Measurements from ENCODE around the gene ARHGAP1. TPM values are rescaled to one million over a fixed set of nuclear protein-coding genes. Genes with fewer than 3 reads are reported as not detected.

Gene ARHGAP1
- total and polyA plus RNA-seq, 4 donors = 27.8 to 185 (median 123) TPM

- H3K4me1 ChIP-seq (ENCODE audit: control insufficient read depth in 1 of 2, insufficient read depth in 2 of 2, low read length in 2 of 2) = peaks cover 0 to 3% of the 10 kb centered on the region in 2 donors
- peaks cover 7 to 20% of the 10 kb centered on the region in 2 donors for H3K36me3 ChIP-seq (ENCODE audit: control insufficient read depth in 1 of 2, insufficient read depth in 2 of 2, low read length in 1 of 2)
- H3K4me3 ChIP-seq (ENCODE audit: low read length in 2 of 2) = no peak overlapping the region
- no peaks in the 10 kb centered on the region for H3K27me3 ChIP-seq (ENCODE audit: control insufficient read depth in 1 of 2, insufficient read depth in 2 of 2, low read length in 1 of 2)
- H3K9me3 ChIP-seq (ENCODE audit: control insufficient read depth, low read length) = no peaks in the 10 kb centered on the region
- ATAC-seq (ENCODE audit: low FRiP score) (no peak), DNase-seq (no peak)
- WGBS, 2 donors = 92 to 96% methylated on average over 30 to 31 of the region's 31 CpGs
- no peak overlapping the region for H3K27ac ChIP-seq (ENCODE audit: low read depth in 1 of 2, low read length in 2 of 2)
- intact Hi-C loops (cut with DNase I) = no loop called here
Observed at GRCh38 chr11:46705070-46705688, 4.8 kb upstream of the ARHGAP1 start.

GRCh38 chr11:46701078-46701654 is 747 bp upstream of the ARHGAP1 start:
- peaks cover 0 to 3% of the 10 kb centered on the region in 2 donors for H3K4me1 ChIP-seq (ENCODE audit: control insufficient read depth in 1 of 2, insufficient read depth in 2 of 2, low read length in 2 of 2)
- H3K27me3 ChIP-seq (ENCODE audit: control insufficient read depth in 1 of 2, insufficient read depth in 2 of 2, low read length in 1 of 2) = no peaks in the 10 kb centered on the region
- H3K9me3 ChIP-seq (ENCODE audit: control insufficient read depth, low read length) = no peaks in the 10 kb centered on the region
- H3K36me3 ChIP-seq (ENCODE audit: control insufficient read depth in 1 of 2, insufficient read depth in 2 of 2, low read length in 1 of 2) = peaks cover 7 to 20% of the 10 kb centered on the region in 2 donors
- DNase-seq (no peak), ATAC-seq (ENCODE audit: low FRiP score) (no peak)
- peak overlapping the region; percentile 76 to 87 for H3K4me3 ChIP-seq (ENCODE audit: low read length in 2 of 2)
- WGBS, 2 donors = 0 to 1% methylated on average over 29 of the region's 29 CpGs
- peak overlapping the region in 1 of 2 donors; percentile 85 for H3K27ac ChIP-seq (ENCODE audit: low read depth in 1 of 2, low read length in 2 of 2)
- intact Hi-C loops (cut with DNase I) = no loop called here

GRCh38 chr11:46698597-46698996 is 1.8 kb downstream of the ARHGAP1 start:
- peaks cover 0 to 3% of the 10 kb centered on the region in 2 donors for H3K4me1 ChIP-seq (ENCODE audit: control insufficient read depth in 1 of 2, insufficient read depth in 2 of 2, low read length in 2 of 2)
- no peak overlapping the region for H3K4me3 ChIP-seq (ENCODE audit: low read length in 2 of 2)
- no peaks in the 10 kb centered on the region for H3K9me3 ChIP-seq (ENCODE audit: control insufficient read depth, low read length)
- peak overlapping the region in 1 of 2 donors; percentile 25 for H3K27ac ChIP-seq (ENCODE audit: low read depth in 1 of 2, low read length in 2 of 2)
- DNase-seq = no peak
- 55 to 69% methylated on average over 1 of the region's 1 CpG for WGBS, 2 donors
- no peak for ATAC-seq (ENCODE audit: low FRiP score)
- peaks cover 4 to 8% of the 10 kb centered on the region in 2 donors for H3K36me3 ChIP-seq (ENCODE audit: control insufficient read depth in 1 of 2, insufficient read depth in 2 of 2, low read length in 1 of 2)
- H3K27me3 ChIP-seq (ENCODE audit: control insufficient read depth in 1 of 2, insufficient read depth in 2 of 2, low read length in 1 of 2) = no peaks in the 10 kb centered on the region
- intact Hi-C loops (cut with DNase I) = no loop called here

- H3K4me1 ChIP-seq (ENCODE audit: control insufficient read depth in 1 of 2, insufficient read depth in 2 of 2, low read length in 2 of 2) = peaks cover 0 to 3% of the 10 kb centered on the region in 2 donors
- DNase-seq (no peak), ATAC-seq (ENCODE audit: low FRiP score) (no peak)
- 14 to 17% methylated on average over 2 of the region's 2 CpGs for WGBS, 2 donors
- H3K4me3 ChIP-seq (ENCODE audit: low read length in 2 of 2) = no peak overlapping the region
- H3K27me3 ChIP-seq (ENCODE audit: control insufficient read depth in 1 of 2, insufficient read depth in 2 of 2, low read length in 1 of 2) = no peaks in the 10 kb centered on the region
- peak overlapping the region in 1 of 2 donors; percentile 62 for H3K27ac ChIP-seq (ENCODE audit: low read depth in 1 of 2, low read length in 2 of 2)
- no peaks in the 10 kb centered on the region for H3K9me3 ChIP-seq (ENCODE audit: control insufficient read depth, low read length)
- H3K36me3 ChIP-seq (ENCODE audit: control insufficient read depth in 1 of 2, insufficient read depth in 2 of 2, low read length in 1 of 2) = peaks cover 5 to 8% of the 10 kb centered on the region in 2 donors
- intact Hi-C loops (cut with DNase I) = no loop called here
Observed at GRCh38 chr11:46697723-46698122, 2.7 kb downstream of the ARHGAP1 start.

GRCh38 chr11:46697303-46697702 is 3.1 kb downstream of the ARHGAP1 start:
- no peak overlapping the region for H3K4me3 ChIP-seq (ENCODE audit: low read length in 2 of 2)
- peak overlapping the region in 1 of 2 donors; percentile 62 for H3K27ac ChIP-seq (ENCODE audit: low read depth in 1 of 2, low read length in 2 of 2)
- ATAC-seq (ENCODE audit: low FRiP score) (no peak), DNase-seq (peak in 1 of 2 donors; percentile 75)
- H3K27me3 ChIP-seq (ENCODE audit: control insufficient read depth in 1 of 2, insufficient read depth in 2 of 2, low read length in 1 of 2) = no peaks in the 10 kb centered on the region
- peaks cover 0 to 3% of the 10 kb centered on the region in 2 donors for H3K4me1 ChIP-seq (ENCODE audit: control insufficient read depth in 1 of 2, insufficient read depth in 2 of 2, low read length in 2 of 2)
- no peaks in the 10 kb centered on the region for H3K9me3 ChIP-seq (ENCODE audit: control insufficient read depth, low read length)
- peaks cover 5 to 8% of the 10 kb centered on the region in 2 donors for H3K36me3 ChIP-seq (ENCODE audit: control insufficient read depth in 1 of 2, insufficient read depth in 2 of 2, low read length in 1 of 2)
- 8 to 9% methylated on average over 3 of the region's 3 CpGs for WGBS, 2 donors
- intact Hi-C loops (cut with DNase I) = no loop called here

DNA sequence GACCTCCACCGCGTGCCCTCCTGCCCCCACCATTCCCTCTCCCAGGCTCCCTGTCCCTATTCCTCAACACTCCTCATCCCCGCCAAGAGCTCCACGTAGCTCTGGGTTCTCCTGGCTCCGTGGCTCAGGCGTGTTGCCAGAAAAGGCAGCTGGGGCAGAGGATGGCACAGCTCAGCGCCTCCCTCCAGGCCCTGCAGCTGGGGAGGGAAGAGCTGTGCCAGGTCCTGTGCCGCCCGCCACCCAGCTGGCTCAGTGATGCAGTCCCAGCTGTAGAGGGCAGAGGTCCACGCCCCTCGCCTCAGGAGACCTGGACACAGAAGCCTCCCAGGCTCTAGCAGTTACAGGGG is 4.2 kb downstream of the ARHGAP1 start:
- no peak for ATAC-seq (ENCODE audit: low FRiP score)
- Histone ChIP-seq H3K27ac (ENCODE audit: low read depth in 1 of 2, low read length in 2 of 2) (peak overlapping the region in 1 of 2 donors; percentile 31), H3K4me3 (ENCODE audit: low read length in 2 of 2) (no peak overlapping the region), H3K9me3 (ENCODE audit: control insufficient read depth, low read length) (no peaks in the 10 kb centered on the region), H3K36me3 (ENCODE audit: control insufficient read depth in 1 of 2, insufficient read depth in 2 of 2, low read length in 1 of 2) (peaks cover 5 to 8% of the 10 kb centered on the region in 2 donors), H3K4me1 (ENCODE audit: control insufficient read depth in 1 of 2, insufficient read depth in 2 of 2, low read length in 2 of 2) (no peaks in the 10 kb centered on the region), H3K27me3 (ENCODE audit: control insufficient read depth in 1 of 2, insufficient read depth in 2 of 2, low read length in 1 of 2) (no peaks in the 10 kb centered on the region)
- 26 to 44% methylated on average over 11 of the region's 11 CpGs for WGBS, 2 donors
- intact Hi-C loops (cut with DNase I) = no loop called here
- DNase-seq = peak in 1 of 2 donors; percentile 73

GRCh38 chr11:46695345-46696211 is 4.8 kb downstream of the ARHGAP1 start:
- H3K4me3 ChIP-seq (ENCODE audit: low read length in 2 of 2) = no peak overlapping the region
- H3K27me3 ChIP-seq (ENCODE audit: control insufficient read depth in 1 of 2, insufficient read depth in 2 of 2, low read length in 1 of 2) = no peaks in the 10 kb centered on the region
- intact Hi-C loops (cut with DNase I) = no loop called here
- 88 to 89% methylated on average over 12 of the region's 12 CpGs for WGBS, 2 donors
- no peaks in the 10 kb centered on the region for H3K9me3 ChIP-seq (ENCODE audit: control insufficient read depth, low read length)
- H3K36me3 ChIP-seq (ENCODE audit: control insufficient read depth in 1 of 2, insufficient read depth in 2 of 2, low read length in 1 of 2) = peaks cover 5 to 8% of the 10 kb centered on the region in 2 donors
- H3K4me1 ChIP-seq (ENCODE audit: control insufficient read depth in 1 of 2, insufficient read depth in 2 of 2, low read length in 2 of 2) = no peaks in the 10 kb centered on the region
- H3K27ac ChIP-seq (ENCODE audit: low read depth in 1 of 2, low read length in 2 of 2) = peak overlapping the region in 1 of 2 donors; percentile 31
- DNase-seq (no peak), ATAC-seq (ENCODE audit: low FRiP score) (no peak)

GRCh38 chr11:46694607-46695006 is 5.8 kb downstream of the ARHGAP1 start:
- ATAC-seq (ENCODE audit: low FRiP score) (no peak), DNase-seq (no peak)
- H3K4me1 ChIP-seq (ENCODE audit: control insufficient read depth in 1 of 2, insufficient read depth in 2 of 2, low read length in 2 of 2) = no peaks in the 10 kb centered on the region
- no peaks in the 10 kb centered on the region for H3K9me3 ChIP-seq (ENCODE audit: control insufficient read depth, low read length)
- peaks cover 5 to 8% of the 10 kb centered on the region in 2 donors for H3K36me3 ChIP-seq (ENCODE audit: control insufficient read depth in 1 of 2, insufficient read depth in 2 of 2, low read length in 1 of 2)
- H3K4me3 ChIP-seq (ENCODE audit: low read length in 2 of 2) = no peak overlapping the region
- peak overlapping the region in 1 of 2 donors; percentile 22 for H3K27ac ChIP-seq (ENCODE audit: low read depth in 1 of 2, low read length in 2 of 2)
- no peaks in the 10 kb centered on the region for H3K27me3 ChIP-seq (ENCODE audit: control insufficient read depth in 1 of 2, insufficient read depth in 2 of 2, low read length in 1 of 2)
- 52 to 63% methylated on average over 7 of the region's 7 CpGs for WGBS, 2 donors
- intact Hi-C loops (cut with DNase I) = no loop called here

Measured in aorta (tissue), 5 donors.